Measurements from ENCODE around the gene TRIM3.

DNA sequence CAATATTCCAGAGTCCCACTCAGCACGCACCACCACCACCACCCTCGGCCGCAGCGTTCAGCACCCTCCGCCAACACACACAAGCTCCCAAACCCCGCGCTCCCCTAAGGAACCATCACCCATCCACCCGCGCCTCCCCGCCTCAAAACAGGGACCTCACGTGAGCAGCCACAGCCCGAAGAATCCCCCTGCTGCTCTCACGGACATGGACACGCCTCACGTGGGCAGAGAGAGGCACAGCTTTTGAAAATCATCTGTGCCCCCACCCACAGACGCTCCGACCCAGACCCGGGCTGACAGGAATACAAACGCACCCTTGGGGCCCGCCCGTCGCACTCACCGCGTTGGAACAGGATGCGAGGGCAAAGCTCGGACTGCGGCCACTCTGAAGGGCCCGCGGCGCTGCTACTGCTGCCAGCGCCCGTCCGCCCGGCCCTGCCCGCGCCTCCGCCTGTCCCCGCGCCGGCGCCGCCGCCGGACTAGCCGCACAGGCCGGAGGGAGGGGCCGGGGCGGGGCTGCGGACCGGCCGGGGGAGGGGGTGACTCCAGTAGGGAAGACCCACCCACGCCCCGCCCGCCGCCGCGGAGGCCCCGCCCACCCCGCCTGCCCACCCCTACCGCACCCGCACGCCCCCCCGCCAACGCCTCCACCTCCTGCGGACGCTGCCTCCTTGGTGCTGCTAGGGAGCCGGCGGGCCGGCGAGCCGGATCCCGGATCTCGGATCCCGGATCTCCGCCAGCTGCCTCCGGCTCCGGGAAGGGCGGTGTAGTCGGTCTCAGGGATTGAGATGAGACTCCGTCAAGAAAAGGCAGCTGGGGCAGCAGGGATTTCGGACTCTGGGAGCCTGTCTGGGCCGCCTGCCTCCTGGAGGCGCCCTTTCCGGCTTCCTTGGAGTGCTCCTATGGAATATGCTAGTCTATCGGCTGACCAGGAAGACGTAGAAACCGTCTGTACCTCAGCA lies at the start of gene TRIM3:
- TF ChIP-seq, protein P1, sequence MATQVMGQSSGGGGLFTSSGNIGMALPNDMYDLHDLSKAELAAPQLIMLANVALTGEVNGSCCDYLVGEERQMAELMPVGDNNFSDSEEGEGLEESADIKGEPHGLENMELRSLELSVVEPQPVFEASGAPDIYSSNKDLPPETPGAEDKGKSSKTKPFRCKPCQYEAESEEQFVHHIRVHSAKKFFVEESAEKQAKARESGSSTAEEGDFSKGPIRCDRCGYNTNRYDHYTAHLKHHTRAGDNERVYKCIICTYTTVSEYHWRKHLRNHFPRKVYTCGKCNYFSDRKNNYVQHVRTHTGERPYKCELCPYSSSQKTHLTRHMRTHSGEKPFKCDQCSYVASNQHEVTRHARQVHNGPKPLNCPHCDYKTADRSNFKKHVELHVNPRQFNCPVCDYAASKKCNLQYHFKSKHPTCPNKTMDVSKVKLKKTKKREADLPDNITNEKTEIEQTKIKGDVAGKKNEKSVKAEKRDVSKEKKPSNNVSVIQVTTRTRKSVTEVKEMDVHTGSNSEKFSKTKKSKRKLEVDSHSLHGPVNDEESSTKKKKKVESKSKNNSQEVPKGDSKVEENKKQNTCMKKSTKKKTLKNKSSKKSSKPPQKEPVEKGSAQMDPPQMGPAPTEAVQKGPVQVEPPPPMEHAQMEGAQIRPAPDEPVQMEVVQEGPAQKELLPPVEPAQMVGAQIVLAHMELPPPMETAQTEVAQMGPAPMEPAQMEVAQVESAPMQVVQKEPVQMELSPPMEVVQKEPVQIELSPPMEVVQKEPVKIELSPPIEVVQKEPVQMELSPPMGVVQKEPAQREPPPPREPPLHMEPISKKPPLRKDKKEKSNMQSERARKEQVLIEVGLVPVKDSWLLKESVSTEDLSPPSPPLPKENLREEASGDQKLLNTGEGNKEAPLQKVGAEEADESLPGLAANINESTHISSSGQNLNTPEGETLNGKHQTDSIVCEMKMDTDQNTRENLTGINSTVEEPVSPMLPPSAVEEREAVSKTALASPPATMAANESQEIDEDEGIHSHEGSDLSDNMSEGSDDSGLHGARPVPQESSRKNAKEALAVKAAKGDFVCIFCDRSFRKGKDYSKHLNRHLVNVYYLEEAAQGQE (IDR thresholded peaks at IDR 0.05; ENCODE audit: unreplicated experiment) = no peak
- TF ChIP-seq, protein P2, sequence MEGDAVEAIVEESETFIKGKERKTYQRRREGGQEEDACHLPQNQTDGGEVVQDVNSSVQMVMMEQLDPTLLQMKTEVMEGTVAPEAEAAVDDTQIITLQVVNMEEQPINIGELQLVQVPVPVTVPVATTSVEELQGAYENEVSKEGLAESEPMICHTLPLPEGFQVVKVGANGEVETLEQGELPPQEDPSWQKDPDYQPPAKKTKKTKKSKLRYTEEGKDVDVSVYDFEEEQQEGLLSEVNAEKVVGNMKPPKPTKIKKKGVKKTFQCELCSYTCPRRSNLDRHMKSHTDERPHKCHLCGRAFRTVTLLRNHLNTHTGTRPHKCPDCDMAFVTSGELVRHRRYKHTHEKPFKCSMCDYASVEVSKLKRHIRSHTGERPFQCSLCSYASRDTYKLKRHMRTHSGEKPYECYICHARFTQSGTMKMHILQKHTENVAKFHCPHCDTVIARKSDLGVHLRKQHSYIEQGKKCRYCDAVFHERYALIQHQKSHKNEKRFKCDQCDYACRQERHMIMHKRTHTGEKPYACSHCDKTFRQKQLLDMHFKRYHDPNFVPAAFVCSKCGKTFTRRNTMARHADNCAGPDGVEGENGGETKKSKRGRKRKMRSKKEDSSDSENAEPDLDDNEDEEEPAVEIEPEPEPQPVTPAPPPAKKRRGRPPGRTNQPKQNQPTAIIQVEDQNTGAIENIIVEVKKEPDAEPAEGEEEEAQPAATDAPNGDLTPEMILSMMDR (conservative IDR thresholded peaks at IDR 0.05; ENCODE audit: low read depth in 2 of 2) = peak; percentile 26 to 35
- TF ChIP-seq EZH2phosphoT487 (IDR thresholded peaks at IDR 0.05; ENCODE audit: unreplicated experiment) (no peak), JUNB (IDR thresholded peaks at IDR 0.05; ENCODE audit: unreplicated experiment) (no peak)
